ENCODE results near the gene NTNG2. TPM values are rescaled to one million over a fixed set of nuclear protein-coding genes. Genes with fewer than 3 reads are reported as not detected.

The NTNG2 gene
- total and polyA plus RNA-seq, 2 of the 13 experiments (the other 11 are each of a cell fraction or from before 2014, with no cell fraction given), result 0.02 to 0.36 TPM

GRCh38 chr9:132247942-132248341, 86.1 kb downstream of the NTNG2 start:
- in situ Hi-C loops (cut with HindIII; ENCODE audit: extremely low pct_ligation_motif_present, low pct_unique_long_range_greater_than_20kb) (loop anchor here (25.0 kb wide), 1 partner anchor 661 kb away; no protein-coding TSS in a partner anchor), intact Hi-C loops (cut with micrococcal nuclease; ENCODE audit: unreplicated experiment) (no loop called here)
- Histone ChIP-seq H3K4me2 (ENCODE audit: low read depth, low read length) (no peak overlapping the region), H3K27ac (ENCODE audit: extremely low read length, insufficient read depth, low read length) (no peak overlapping the region), H3K79me2 (ENCODE audit: insufficient read depth, low read length) (no peaks in the 10 kb centered on the region), H3K36me3 (replicated peaks in 1 of 2; ENCODE audit: control insufficient read depth in 1 of 2, insufficient read depth in 2 of 2, low read length in 2 of 2) (no peaks in the 10 kb centered on the region), H3K9me3 (ENCODE audit: low read length) (peaks cover 16% of the 10 kb centered on the region), H2AFZ (ENCODE audit: low read length) (no peak overlapping the region), H3K4me3 (replicated peaks in 1 of 3; ENCODE audit: insufficient read depth in 1 of 3, low read depth in 2 of 3, low read length in 3 of 3) (no peak overlapping the region), H3K27me3 (ENCODE audit: control insufficient read depth in 1 of 2, insufficient read depth in 2 of 2, low read length in 2 of 2) (peaks cover 6 to 38% of the 10 kb centered on the region in 2 experiments; a peak in 4 of 5 replicates), H4K20me1 (ENCODE audit: insufficient read depth, low read length) (no peaks in the 10 kb centered on the region), H3K4me1 (ENCODE audit: insufficient read depth, low read length) (peaks cover 9% of the 10 kb centered on the region), H3K9ac (ENCODE audit: insufficient read depth, low read depth, low read length) (no peak overlapping the region)
- 72% methylated on average over 6 of the region's 8 CpGs for WGBS (ENCODE audit: low lambda C conversion rate)
- FAIRE-seq, result no peak
- DNase-seq (ENCODE audit: low spot score), result no peak
- TF ChIP-seq ZNF710 (CRISPR knock-in tag; IDR thresholded peaks at IDR 0.05; ENCODE audit: borderline replicate concordance), result no peak
- no peak for TF ChIP-seq ETS1 (CRISPR knock-in tag; IDR thresholded peaks at IDR 0.05)
- no peak for TF ChIP-seq ZNF816 (CRISPR knock-in tag; IDR thresholded peaks at IDR 0.05; ENCODE audit: borderline replicate concordance)
- TF ChIP-seq ZNF44 (CRISPR knock-in tag; IDR thresholded peaks at IDR 0.05), result no peak
- TF ChIP-seq ZNF343 (CRISPR knock-in tag; IDR thresholded peaks at IDR 0.05), result no peak
- TF ChIP-seq ZNF567 (CRISPR knock-in tag; IDR thresholded peaks at IDR 0.05; ENCODE audit: borderline replicate concordance), result no peak
- no peak for TF ChIP-seq POGK (CRISPR knock-in tag; conservative IDR thresholded peaks at IDR 0.05)
- BruUV-seq (replicated peaks), result no TSS peak
- no peak for ATAC-seq
- CTCF ChIA-PET (ENCODE audit: low intra/inter-chr PET ratio, low total read pairs), result no interaction called here
- POLR2A ChIA-PET, result no interaction called here

All from HepG2 (cell line).